Transverse colon (tissue), 4 donors: ENCODE measurements around the gene MGAT5. TPM values are rescaled to one million over a fixed set of nuclear protein-coding genes. Genes with fewer than 3 reads are reported as not detected.
A peak's percentile ranks its signal among the peaks of the same experiment; 100 is the strongest.

Source experiments
- DNase-seq: peaks from one replicate; pipeline ENCODE4 v3.0.0-alpha.2; 2019
- H3K27ac ChIP-seq, 4 donors: fragments of 200-600 bp; sonication (generic); 2 replicates each; pipeline ENCODE4 v1.5.1; 2016 to 2018; ENCODE audit warnings: inconsistent platforms in 4 of 4
- H3K27me3 ChIP-seq: fragments of 200-600 bp; sonication (generic); 2 replicates; pipeline ENCODE4 v1.5.1; 2017; ENCODE audit warnings: inconsistent platforms
- H3K36me3 ChIP-seq, 4 donors: fragments of 200-600 bp; sonication (generic); 2 replicates each; pipeline ENCODE4 v1.5.1; 2017 to 2019; ENCODE audit warnings: inconsistent platforms in 4 of 4
- H3K4me1 ChIP-seq, 4 donors: fragments of 200-600 bp; sonication (generic); 2 replicates each; pipeline ENCODE4 v1.5.1; 2017 to 2020; ENCODE audit warnings: inconsistent platforms in 4 of 4
- H3K4me3 ChIP-seq, 4 donors: fragments of 200-600 bp; sonication (generic); 1 replicate in 1 of 4; 2 replicates in 3 of 4; pipeline versions ENCODE4 v1.5.1 to v1.6.1; 2017 to 2019; ENCODE audit warnings: inconsistent platforms in 4 of 4
- H3K9me3 ChIP-seq, 2 donors: fragments of 200-600 bp; sonication (generic); 2 replicates each; pipeline ENCODE4 v1.5.1; 2017 to 2019; ENCODE audit warnings: inconsistent platforms in 2 of 2
- CTCF ChIP-seq, 5 experiments: fragments of 200-600 bp in 3 of 5; fragments of 450-650 bp in 2 of 5; sonication (generic) in 3 of 5; IDR thresholded peaks; 1 replicate in 2 of 5; 2 replicates in 3 of 5; pipeline ENCODE4 v1.5.1; 2016 to 2017; ENCODE audit warnings: antibody characterized with exemption in 5 of 5, inconsistent platforms in 3 of 5, mild to moderate bottlenecking in 2 of 5, moderate library complexity in 1 of 5
- EP300 ChIP-seq: sonication (generic); formaldehyde crosslinking; IDR thresholded peaks from one replicate; pipeline ENCODE4 v1.6.1; 2017; ENCODE audit warnings: antibody characterized with exemption, low read depth
- POLR2A ChIP-seq: fragments of 450-650 bp; IDR thresholded peaks from one replicate; pipeline ENCODE4 v1.6.1; 2016; ENCODE audit warnings: antibody characterized with exemption, mild to moderate bottlenecking, moderate library complexity
- POLR2AphosphoS5 ChIP-seq, 3 donors: sonication (generic); formaldehyde crosslinking; IDR thresholded peaks; one replicate each; pipeline ENCODE4 v1.6.1; 2016; ENCODE audit warnings: antibody characterized with exemption in 3 of 3
- WGBS, 2 donors: methylation state at CpG; one replicate each; pipeline ENCODE4 v1.1.5; 2018; ENCODE audit warnings: low coverage in 1 of 2; 5-methylcytosine and 5-hydroxymethylcytosine counted together
- in situ Hi-C, 4 donors: fragments of 200-750 bp; cut with MboI; loops; one replicate each; pipeline versions ENCODE4 v1.15.0 to v1.15.1; 2017; ENCODE audit warnings: low sequenced_read_pairs in 3 of 4, low pct_ligation_motif_present in 1 of 4, low pct_unique_long_range_greater_than_20kb in 1 of 4
- intact Hi-C: fragments of 100-400 bp; cut with DNase I; formaldehyde crosslinking; loops from one replicate; pipeline ENCODE4 v1.15.1; 2023; ENCODE audit warnings: low total_unique reads
- total RNA-seq, 4 donors: library from RNA; depleted of rRNA; stranded (reverse); fragments of >200 nt; gene quantifications; one replicate each; pipeline ENCODE4 v1.1.0, GENCODE V29; 2016

The MGAT5 gene
- total RNA-seq, 4 donors from 2014 or later = 23.6 to 67.6 (median 55.2) TPM

- H3K9me3 ChIP-seq = no peaks in the 10 kb centered on the region
- in situ Hi-C loops (no loop called here), intact Hi-C loops (no loop called here)
- 63 to 89% methylated on average over 3 of the region's 3 CpGs for WGBS, 2 donors
- H3K27me3 ChIP-seq = no peaks in the 10 kb centered on the region
- TF ChIP-seq POLR2AphosphoS5 (IDR thresholded peaks at IDR 0.05) (no peak), POLR2A (no peak), CTCF (IDR thresholded peaks at IDR 0.05) (no peak), EP300 (no peak)
- DNase-seq = no peak
- peaks cover 6 to 56% (median 24%) of the 10 kb centered on the region in 4 donors for H3K4me1 ChIP-seq
- no peak overlapping the region for H3K4me3 ChIP-seq
- no peaks in the 10 kb centered on the region for H3K36me3 ChIP-seq
- no peak overlapping the region for H3K27ac ChIP-seq
Observed at GRCh38 chr2:134393075-134393461, 139.2 kb downstream of the MGAT5 start.

GRCh38 chr2:134395779-134396178, 141.9 kb downstream of the MGAT5 start:
- WGBS, 2 donors = 80 to 100% methylated on average over 1 of the region's 1 CpG
- no peak for TF ChIP-seq CTCF (IDR thresholded peaks at IDR 0.05)
- TF ChIP-seq POLR2A = no peak
- TF ChIP-seq POLR2AphosphoS5 (IDR thresholded peaks at IDR 0.05) = no peak
- TF ChIP-seq EP300 = no peak
- Histone ChIP-seq H3K27me3 (no peaks in the 10 kb centered on the region), H3K36me3 (no peaks in the 10 kb centered on the region), H3K9me3 (no peaks in the 10 kb centered on the region), H3K27ac (peak overlapping the region; percentile 72 to 79 (median 73)), H3K4me1 (peaks cover 6 to 58% (median 24%) of the 10 kb centered on the region in 4 donors), H3K4me3 (no peak overlapping the region)
- no peak for DNase-seq
- intact Hi-C loops (no loop called here), in situ Hi-C loops (no loop called here)

- Histone ChIP-seq H3K27ac (peak overlapping the region; percentile 72 to 79 (median 73)), H3K4me3 (no peak overlapping the region), H3K27me3 (no peaks in the 10 kb centered on the region), H3K9me3 (no peaks in the 10 kb centered on the region), H3K4me1 (peaks cover 6 to 58% (median 22%) of the 10 kb centered on the region in 4 donors), H3K36me3 (no peaks in the 10 kb centered on the region)
- peak; percentile 75 for DNase-seq
- intact Hi-C loops (no loop called here), in situ Hi-C loops (no loop called here)
- TF ChIP-seq CTCF (IDR thresholded peaks at IDR 0.05) (no peak), POLR2AphosphoS5 (IDR thresholded peaks at IDR 0.05) (peak in 2 of 3 donors; percentile 5 to 32), EP300 (no peak), POLR2A (no peak)
- WGBS, 2 donors = 20 to 51% methylated on average over 3 to 6 of the region's 6 CpGs
Observed at GRCh38 chr2:134396493-134396892, 142.6 kb downstream of the MGAT5 start.

- no peaks in the 10 kb centered on the region for H3K27me3 ChIP-seq
- no peak for TF ChIP-seq CTCF (IDR thresholded peaks at IDR 0.05)
- TF ChIP-seq EP300 = no peak
- no peak for TF ChIP-seq POLR2A
- no peak for TF ChIP-seq POLR2AphosphoS5 (IDR thresholded peaks at IDR 0.05)
- 80% methylated on average over 7 of the region's 7 CpGs; no CpG with 5 or more reads in 1 of the 2 donors for WGBS, 2 donors
- in situ Hi-C loops = no loop called here
- no peak for DNase-seq
- H3K4me1 ChIP-seq = peaks cover 6 to 51% (median 17%) of the 10 kb centered on the region in 4 donors
- H3K4me3 ChIP-seq = no peak overlapping the region
- no peaks in the 10 kb centered on the region for H3K9me3 ChIP-seq
- intact Hi-C loops = no loop called here
- peak overlapping the region; percentile 72 to 79 (median 73) for H3K27ac ChIP-seq
- H3K36me3 ChIP-seq = no peaks in the 10 kb centered on the region
Observed at GRCh38 chr2:134397146-134397896, 143.4 kb downstream of the MGAT5 start.
